Small intestine (tissue), 4 donors: ENCODE results near the gene GC. TPM values are rescaled to one million over a fixed set of nuclear protein-coding genes. Genes with fewer than 3 reads are reported as not detected.

Experiments used
- polyA plus RNA-seq, 4 donors: library from polyadenylated mRNA; stranded (reverse) in 3 of 4; unstranded in 1 of 4; fragments of 200-250 nt in 3 of 4; fragments of 120-200 nt in 1 of 4; gene quantifications; one replicate each; pipeline versions ENCODE4 v1.2.1 to v1.2.3, GENCODE V29; 2013
- donor health status: healthy with polysubstance abuse.
- donor health status: Bipolar disorder and iron deficiency.
- donor health status: healthy.

Gene GC
- polyA plus RNA-seq, 4 donors: 0.65 to 3.0 (median 2.0) TPM

Other genes with a start within 250 kb of the GC start
- under 1 TPM in 1 of 4 donors, not detected in 3; 0.04 TPM for gene NPFFR2, start 247.9 kb upstream of the GC start, polyA plus RNA-seq